Activated CD8-positive, alpha-beta memory T cell treated with anti-CD3 and anti-CD28 coated beads for 36 hours (primary cell): ENCODE data around the gene CYP26C1. TPM values are rescaled to one million over a fixed set of nuclear protein-coding genes. Genes with fewer than 3 reads are reported as not detected.

Experiments
- CTCF ChIA-PET: fragments of 350-600 bp; sonication (Branson Sonifier 250); formaldehyde crosslinking; loops from one replicate; lab custom pipeline; 2021; ENCODE audit warnings: antibody characterized with exemption; lab: Charles Lee
- POLR2A ChIA-PET: fragments of 350-600 bp; sonication (Branson Sonifier 250); formaldehyde crosslinking; loops from one replicate; lab custom pipeline; 2021; ENCODE audit warnings: antibody characterized with exemption; lab: Charles Lee
- total RNA-seq, 2 experiments: library from RNA; stranded (reverse); gene quantifications; one replicate each; pipeline ENCODE4 v1.2.3, GENCODE V29; 2021

The CYP26C1 gene, protein sequence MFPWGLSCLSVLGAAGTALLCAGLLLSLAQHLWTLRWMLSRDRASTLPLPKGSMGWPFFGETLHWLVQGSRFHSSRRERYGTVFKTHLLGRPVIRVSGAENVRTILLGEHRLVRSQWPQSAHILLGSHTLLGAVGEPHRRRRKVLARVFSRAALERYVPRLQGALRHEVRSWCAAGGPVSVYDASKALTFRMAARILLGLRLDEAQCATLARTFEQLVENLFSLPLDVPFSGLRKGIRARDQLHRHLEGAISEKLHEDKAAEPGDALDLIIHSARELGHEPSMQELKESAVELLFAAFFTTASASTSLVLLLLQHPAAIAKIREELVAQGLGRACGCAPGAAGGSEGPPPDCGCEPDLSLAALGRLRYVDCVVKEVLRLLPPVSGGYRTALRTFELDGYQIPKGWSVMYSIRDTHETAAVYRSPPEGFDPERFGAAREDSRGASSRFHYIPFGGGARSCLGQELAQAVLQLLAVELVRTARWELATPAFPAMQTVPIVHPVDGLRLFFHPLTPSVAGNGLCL
- total RNA-seq: under 1 TPM; 0.04 to 0.06 TPM

DNA sequence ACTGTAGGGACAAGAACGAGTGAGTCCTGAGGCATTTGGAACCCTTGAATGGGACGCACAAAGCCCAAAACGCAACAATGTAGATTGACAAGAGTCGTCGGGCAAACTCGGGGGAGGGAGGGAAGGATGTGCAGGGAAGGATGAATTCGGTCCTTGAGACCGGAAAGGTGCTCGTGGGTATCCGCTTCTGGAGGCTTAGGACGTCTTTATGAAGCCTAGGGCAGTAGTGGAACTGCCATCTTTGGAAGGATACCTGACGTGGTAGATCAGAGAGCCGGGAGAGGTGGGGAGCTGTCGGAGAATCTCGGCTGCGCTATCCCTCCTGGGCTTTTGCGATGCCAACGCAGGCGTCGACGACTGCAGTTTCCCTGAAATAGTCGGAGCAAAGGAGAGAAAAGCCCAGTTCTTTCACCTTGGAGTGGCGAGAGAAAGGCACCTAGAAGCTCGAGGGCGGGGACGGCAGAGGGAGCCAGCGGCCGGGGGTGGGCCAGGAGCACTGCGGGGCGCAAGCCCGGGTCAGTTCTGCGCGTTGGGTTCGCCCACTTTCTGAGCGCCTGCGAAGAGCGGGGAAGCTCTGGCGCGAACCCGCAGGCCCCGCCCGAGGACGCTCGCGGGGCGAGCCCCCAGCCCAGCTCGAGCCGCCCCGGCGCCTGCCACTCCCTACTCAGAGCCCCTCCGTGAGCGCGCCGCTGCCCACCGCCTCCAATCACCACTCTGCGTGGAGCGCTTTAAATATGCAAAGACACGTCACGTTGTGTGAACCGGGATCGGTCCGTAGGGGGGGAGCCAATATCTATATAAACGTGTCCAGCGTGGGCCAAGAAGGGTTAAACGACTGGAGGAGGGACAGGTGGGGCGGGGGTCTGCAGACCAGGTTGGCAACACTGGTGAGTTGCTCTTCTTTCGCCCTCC is at the start of gene CYP26C1:
CYP26C1 (plus strand) TSS at position 824 of the 912 bp plus-strand sequence. CDS start 466 bp downstream, outside the sequence.
- CTCF ChIA-PET: interaction anchor here (1.7 kb wide), 1 partner anchor 13 kb away, joined by 3 read pairs; the partner anchor contains the start of gene CYP26A1
- POLR2A ChIA-PET: no interaction called here

GRCh38 chr10:93015722-93016121 is 44.9 kb upstream of the CYP26C1 start:
- CTCF ChIA-PET: no interaction called here
- POLR2A ChIA-PET: no interaction called here

DNA sequence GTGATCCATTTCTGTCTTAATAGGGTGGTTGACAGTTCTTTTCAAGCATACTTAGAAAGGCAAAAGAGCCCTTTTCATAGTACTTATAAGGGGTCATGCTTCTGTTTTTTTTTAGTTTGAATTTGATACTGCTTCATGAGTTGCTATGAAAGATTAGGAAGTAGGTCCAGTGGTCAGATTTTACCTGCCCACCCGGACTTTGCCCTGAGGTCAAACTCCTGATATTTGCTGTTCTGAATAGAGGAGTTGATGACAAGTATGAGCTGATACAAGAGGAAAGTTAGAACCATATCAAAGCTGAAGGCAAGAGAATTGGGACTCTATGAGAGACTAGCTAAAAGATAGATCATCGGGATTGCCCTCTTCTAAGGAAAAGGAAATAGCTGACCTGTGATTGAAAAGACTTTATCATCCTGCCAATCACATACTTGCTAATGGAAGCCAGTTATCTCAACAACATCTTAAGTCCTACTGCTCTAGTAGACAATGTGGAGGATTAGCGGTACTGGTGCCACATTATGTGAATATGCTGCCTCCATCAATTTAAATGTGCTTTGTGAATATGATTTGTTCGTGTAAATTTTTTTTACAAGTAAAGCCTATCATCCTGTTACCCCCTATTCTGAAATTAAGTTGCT is 37.5 kb upstream of the CYP26C1 start:
- CTCF ChIA-PET: no interaction called here

DNA sequence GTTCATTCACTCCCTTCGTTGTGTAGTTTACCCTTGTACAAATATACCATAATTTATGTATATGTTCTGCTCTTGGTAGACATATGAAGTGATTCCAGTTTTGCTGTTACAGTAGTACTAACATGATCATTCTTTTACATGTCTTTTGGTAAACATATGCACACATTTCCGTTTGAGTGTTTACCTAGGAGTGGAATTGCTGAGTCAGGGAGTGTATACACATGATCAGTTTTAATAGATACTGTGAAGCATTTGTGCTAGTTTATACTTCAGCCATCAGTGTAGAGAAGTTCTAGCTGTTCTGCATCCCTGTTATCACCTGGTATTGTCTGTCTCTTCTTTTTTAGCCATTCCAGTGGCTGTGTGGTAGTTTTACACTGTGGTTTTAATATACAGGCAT is 34.5 kb upstream of the CYP26C1 start:
- CTCF ChIA-PET: interaction anchor here (0.6 kb wide), 1 partner anchor 486 kb away, joined by 5 read pairs; no protein-coding TSS in a partner anchor
- POLR2A ChIA-PET: no interaction called here

More for the DNA sequence above, 37.5 kb upstream of the CYP26C1 start:
- POLR2A ChIA-PET: no interaction called here

DNA sequence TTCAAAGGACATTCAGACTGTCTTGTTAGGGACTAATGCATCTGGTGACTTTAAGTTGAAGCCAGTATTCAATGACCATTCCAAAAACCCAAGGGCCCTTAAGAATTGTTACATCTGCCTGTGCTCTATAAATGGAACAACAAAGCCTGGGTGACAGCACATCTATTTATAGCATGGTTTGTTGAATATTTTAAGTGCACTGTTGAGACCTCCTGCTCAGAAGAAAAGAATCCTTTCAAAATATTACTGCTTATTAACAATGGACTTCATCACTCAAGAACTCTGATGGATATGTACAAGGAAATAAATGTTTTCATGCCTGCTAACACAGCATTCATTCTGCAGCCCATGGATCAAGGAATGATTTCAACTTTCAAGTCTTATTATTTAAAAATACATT is 33.1 kb upstream of the CYP26C1 start:
- POLR2A ChIA-PET: interaction anchor here (0.6 kb wide), 1 partner anchor 682 kb away, joined by 5 read pairs; no protein-coding TSS in a partner anchor
- CTCF ChIA-PET: no interaction called here

DNA sequence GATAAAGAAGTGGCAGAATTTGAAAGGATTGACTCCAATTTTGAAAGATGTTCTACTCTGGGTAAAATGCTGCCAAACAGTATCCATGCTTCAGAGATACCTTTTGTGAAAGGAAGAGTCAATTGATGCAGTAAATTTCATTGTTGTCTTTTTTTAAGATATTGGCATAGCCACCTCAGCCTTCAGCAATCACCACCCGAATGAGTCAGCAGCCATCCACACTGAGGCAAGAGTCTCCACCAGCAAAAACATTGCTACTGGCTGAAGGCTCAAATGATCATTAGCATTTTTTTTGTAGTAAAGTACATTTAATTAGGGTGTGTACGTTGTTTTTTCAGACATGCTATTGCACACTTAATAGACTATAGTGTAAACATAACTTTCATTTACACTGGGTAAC is 31.7 kb upstream of the CYP26C1 start:
- POLR2A ChIA-PET: no interaction called here
- CTCF ChIA-PET: no interaction called here

- POLR2A ChIA-PET: no interaction called here
- CTCF ChIA-PET: no interaction called here
These were observed 30.2 kb upstream of the CYP26C1 start for GRCh38 chr10:93030409-93030808.

DNA sequence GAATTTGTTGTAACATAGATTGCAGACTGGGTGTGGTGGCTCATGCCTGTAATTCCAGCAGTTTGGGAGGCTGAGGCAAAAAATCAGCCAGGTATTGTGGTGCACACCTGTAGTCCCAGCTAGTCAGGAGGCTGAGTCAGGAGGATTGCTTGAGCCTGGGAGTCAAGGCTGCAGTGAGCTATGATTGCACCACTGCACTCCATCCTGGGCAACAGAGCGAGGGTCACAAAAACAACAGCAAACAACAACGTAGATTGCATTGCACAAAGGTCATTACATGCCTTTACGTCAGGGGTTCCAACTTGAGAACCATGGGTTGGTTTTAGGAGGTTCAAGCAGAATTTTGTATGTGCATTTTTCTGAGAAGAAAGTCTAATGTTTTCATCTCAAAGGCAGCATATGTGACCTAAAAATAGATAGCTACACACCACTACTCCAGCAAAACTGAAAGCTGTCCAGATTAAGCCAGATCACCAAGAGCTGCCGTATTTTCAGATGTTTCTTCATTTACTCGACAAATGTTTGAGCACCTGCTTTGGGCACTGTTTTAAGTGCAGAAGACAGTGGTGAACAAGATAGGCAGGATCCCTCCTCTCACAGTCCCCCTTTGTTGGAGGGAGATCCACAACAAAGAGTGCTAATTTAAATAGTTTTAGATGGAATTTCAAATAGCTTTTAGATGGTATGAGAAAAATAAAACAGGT is 28.3 kb upstream of the CYP26C1 start:
- POLR2A ChIA-PET: no interaction called here
- CTCF ChIA-PET: interaction anchor here (0.6 kb wide), 1 partner anchor 249 kb away, joined by 4 read pairs; no protein-coding TSS in a partner anchor

DNA sequence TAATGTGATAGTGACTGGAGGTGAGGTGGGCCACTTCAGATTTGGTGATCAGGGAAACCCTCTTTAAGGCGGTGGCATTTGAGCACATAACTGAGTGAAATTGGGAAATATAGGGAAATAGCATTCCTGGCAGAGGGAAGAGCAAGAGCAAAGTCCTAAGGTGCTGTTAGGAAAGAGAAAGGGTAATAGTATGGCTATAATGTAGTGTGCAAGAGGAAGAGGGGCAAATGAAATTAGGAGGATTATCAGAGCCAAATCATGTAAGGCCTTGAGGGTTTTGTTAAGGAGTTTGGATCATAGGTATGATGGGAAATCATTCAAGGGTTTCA is 27.8 kb upstream of the CYP26C1 start:
- ChIA-PET CTCF (interaction anchor here (0.6 kb wide), 1 partner anchor 249 kb away, joined by 4 read pairs; no protein-coding TSS in a partner anchor), POLR2A (no interaction called here)

DNA sequence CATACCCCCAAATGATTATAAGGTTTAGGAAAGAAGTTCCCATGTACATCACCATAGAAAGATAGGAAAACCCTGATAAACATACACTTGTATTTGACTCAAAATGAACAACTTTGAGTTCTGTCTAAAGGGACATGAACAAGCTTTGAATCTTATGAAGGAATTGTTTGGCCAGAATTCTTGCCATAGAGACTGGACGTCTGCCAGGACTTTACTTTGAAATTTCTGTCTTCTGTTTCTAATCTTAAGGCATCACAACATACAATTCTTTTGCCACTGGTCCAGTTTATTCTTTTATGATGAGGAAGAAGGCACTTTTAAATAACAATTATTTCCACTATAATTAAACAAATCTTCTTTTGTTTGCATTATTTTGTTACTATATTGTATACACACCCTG is 26.2 kb upstream of the CYP26C1 start:
- CTCF ChIA-PET: no interaction called here
- POLR2A ChIA-PET: no interaction called here

DNA sequence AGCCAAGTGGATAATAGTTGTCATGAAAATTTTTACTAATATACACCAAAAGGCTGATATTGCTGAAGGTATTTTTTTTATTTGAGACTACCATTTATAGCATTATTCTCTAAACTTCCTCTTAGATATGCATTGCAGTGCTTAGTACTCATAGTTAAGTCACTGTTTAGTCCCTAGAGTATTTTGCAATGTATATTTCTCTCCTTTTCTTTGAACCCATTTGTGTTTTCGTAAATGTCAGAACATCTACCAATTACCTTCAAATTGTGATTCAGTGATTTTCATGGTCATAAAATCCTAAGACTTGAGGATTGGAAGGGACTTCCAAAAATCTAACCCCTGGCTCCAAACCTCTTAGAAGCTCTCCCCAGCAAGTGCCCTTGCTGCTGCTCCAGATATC is 21.5 kb upstream of the CYP26C1 start:
- ChIA-PET POLR2A (no interaction called here), CTCF (interaction anchor here (0.6 kb wide), 1 partner anchor 197 kb away, joined by 3 read pairs; no protein-coding TSS in a partner anchor)

GRCh38 chr10:93039721-93040120 is 20.9 kb upstream of the CYP26C1 start:
- ChIA-PET CTCF (interaction anchor here (0.7 kb wide), 1 partner anchor 75 kb away, joined by 3 read pairs; no protein-coding TSS in a partner anchor), POLR2A (no interaction called here)

- ChIA-PET POLR2A (no interaction called here), CTCF (no interaction called here)
These were observed 6.1 kb upstream of the CYP26C1 start for GRCh38 chr10:93054486-93054885.

GRCh38 chr10:93058139-93058538 is 2.5 kb upstream of the CYP26C1 start:
- CTCF ChIA-PET: no interaction called here
- POLR2A ChIA-PET: no interaction called here

- ChIA-PET CTCF (interaction anchor here (1.3 to 1.7 kb wide), 3 partner anchors 12 to 115 kb away, joined by 3 to 4 read pairs (median 3); partner anchors contain the start of gene CYP26A1), POLR2A (no interaction called here)
These were observed 442 bp downstream of the CYP26C1 start for GRCh38 chr10:93060887-93061593.

DNA sequence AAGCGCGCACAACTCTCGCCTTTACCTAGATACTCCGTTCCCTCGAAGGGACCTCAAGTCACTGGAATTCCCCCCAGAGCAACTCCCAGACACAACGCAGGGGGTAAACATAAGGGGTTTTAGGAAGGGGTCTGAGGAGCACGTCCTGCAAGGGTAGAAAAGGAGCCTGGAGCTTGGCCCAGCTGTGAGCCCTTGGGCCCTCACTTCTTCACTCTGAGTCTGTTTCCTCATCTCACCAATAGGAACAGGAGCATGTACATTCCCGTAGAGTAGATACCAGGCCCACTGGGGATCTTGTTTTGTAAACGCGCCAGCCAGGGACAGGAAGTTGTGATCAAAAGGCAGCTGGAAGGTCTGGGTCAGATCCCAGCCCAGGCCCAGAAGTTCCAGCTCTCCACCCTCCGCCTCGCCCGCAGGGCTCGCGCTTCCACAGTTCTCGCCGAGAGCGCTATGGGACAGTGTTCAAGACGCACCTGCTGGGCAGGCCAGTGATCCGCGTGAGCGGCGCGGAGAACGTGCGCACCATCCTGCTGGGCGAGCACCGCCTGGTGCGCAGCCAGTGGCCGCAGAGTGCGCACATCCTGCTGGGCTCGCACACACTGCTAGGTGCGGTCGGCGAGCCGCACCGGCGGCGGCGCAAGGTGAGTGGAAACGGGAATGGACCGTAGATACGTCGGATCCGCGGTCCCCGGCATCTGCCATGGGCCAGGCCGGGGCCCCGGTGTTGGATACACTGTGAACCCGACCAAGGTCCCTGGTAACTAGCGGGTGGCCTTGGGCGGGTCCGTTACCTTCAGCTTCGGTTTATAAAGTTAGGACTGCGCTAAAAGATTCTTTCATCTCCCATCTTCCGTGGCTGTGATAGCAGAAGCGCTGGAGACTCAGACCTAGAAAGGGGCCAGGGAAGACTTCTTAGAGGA is 1.3 kb downstream of the CYP26C1 start:
- POLR2A ChIA-PET: no interaction called here

More for the DNA sequence above, 1.3 kb downstream of the CYP26C1 start:
- CTCF ChIA-PET: interaction anchor here (1.0 to 1.7 kb wide), 4 partner anchors 11 to 213 kb away, joined by 3 to 4 read pairs (median 3); partner anchors contain the start of genes CYP26A1 and EXOC6
